A549 (cell line): ENCODE measurements around the gene MLX. TPM values are rescaled to one million over a fixed set of nuclear protein-coding genes. Genes with fewer than 3 reads are reported as not detected.

Experiments
- ATAC-seq, 2 experiments: fragments of 200-7000 bp in 1 of 2; fragments of >200 bp in 1 of 2; cut with Nextera tagmentation in 1 of 2; cut with Tn5 transposase in 1 of 2; 3 replicates each; pipeline versions ENCODE4 v1.8.0 to v1.9.1; 2018 to 2020; ENCODE audit warnings: mild to moderate bottlenecking in 1 of 2, moderate library complexity in 1 of 2
- CTCF ChIA-PET: fragments of 300-600 bp; sonication (Branson Sonifier 250); formaldehyde crosslinking; extraction: SDS; loops from one replicate; lab custom pipeline; 2021; ENCODE audit warnings: antibody characterized with exemption, inconsistent platforms; lab: Yijun Ruan, JAX
- POLR2A ChIA-PET: fragments of 350-600 bp; formaldehyde crosslinking; extraction: SDS; loops from one replicate; lab custom pipeline; 2021; ENCODE audit warnings: antibody characterized with exemption, inconsistent platforms; lab: Yijun Ruan, JAX
- DNase-seq, 2 experiments: peaks; one replicate each; pipeline versions ENCODE4 v3.0.0 to v3.0.0-alpha.2; 2011 to 2016; ENCODE audit warnings: low read depth in 1 of 2, low spot score in 1 of 2
- FAIRE-seq: peaks from 2 replicates; lab custom pipeline; 2011; peaks lifted over from hg19 to GRCh38; lab: Jason Lieb, UNC
- H3K27ac ChIP-seq, 2 experiments: fragments of >200 bp; sonication (Bioruptor Twin); formaldehyde crosslinking; 3 replicates each; pipeline ENCODE4 v1.5.1; 2016 to 2017
- H3K4me1 ChIP-seq: fragments of >200 bp; sonication (Bioruptor Twin); formaldehyde crosslinking; 3 replicates; pipeline ENCODE4 v1.6.1; 2016
- H3K4me2 ChIP-seq: fragments of >200 bp; sonication (Bioruptor Twin); formaldehyde crosslinking; 3 replicates; pipeline ENCODE4 v1.6.1; 2016
- H3K4me3 ChIP-seq: fragments of >200 bp; sonication (Bioruptor Twin); formaldehyde crosslinking; 3 replicates; pipeline ENCODE4 v1.5.1; 2016
- H3K9me3 ChIP-seq: fragments of >200 bp; sonication (Bioruptor Twin); formaldehyde crosslinking; 3 replicates; pipeline ENCODE4 v1.6.1; 2016
- CBX2 ChIP-seq: fragments of 200-600 bp; sonication (generic); IDR thresholded peaks from 2 replicates; pipeline ENCODE4 v1.6.1; 2016; ENCODE audit warnings: low read depth, mild to moderate bottlenecking, borderline replicate concordance
- CHD2 ChIP-seq: fragments of 150-350 bp; IDR thresholded peaks from 2 replicates; pipeline ENCODE4 v1.6.1; 2014; ENCODE audit warnings: low read length; ENCODE audit not compliant: partially characterized antibody
- FOSL2 ChIP-seq, 2 experiments: fragments of 450-650 bp in 1 of 2; fragments of >200 bp in 1 of 2; sonication (Bioruptor Twin) in 1 of 2; formaldehyde crosslinking; IDR thresholded peaks; 2 replicates each; pipeline versions ENCODE4 v1.5.0 to v1.6.1; 2016 to 2020; ENCODE audit warnings: mild to moderate bottlenecking in 1 of 2, moderate library complexity in 1 of 2
- HEYL ChIP-seq: fragments of 250-450 bp; sonication (Bioruptor Pico); IDR thresholded peaks from 2 replicates; pipeline ENCODE4 v1.8.0; 2021; ENCODE audit warnings: mild to moderate bottlenecking, moderate library complexity
- HOXA7 ChIP-seq: fragments of 250-450 bp; sonication (Bioruptor Pico); IDR thresholded peaks from 2 replicates; pipeline ENCODE4 v1.5.0; 2020; ENCODE audit warnings: mild to moderate bottlenecking, moderate library complexity
- HOXB5 ChIP-seq: fragments of 250-450 bp; sonication (Bioruptor Pico); IDR thresholded peaks from 2 replicates; pipeline ENCODE4 v1.5.0; 2020; ENCODE audit warnings: mild to moderate bottlenecking, moderate library complexity
- JUNB ChIP-seq: fragments of >200 bp; sonication (Bioruptor Twin); formaldehyde crosslinking; IDR thresholded peaks from 2 replicates; pipeline ENCODE4 v1.6.1; 2016
- KDM1A ChIP-seq: fragments of 200-600 bp; sonication (generic); IDR thresholded peaks from 2 replicates; pipeline ENCODE4 v1.6.1; 2016; ENCODE audit warnings: low read depth, mild to moderate bottlenecking
- KDM5A ChIP-seq: fragments of 200-600 bp; sonication (generic); IDR thresholded peaks from 2 replicates; pipeline ENCODE4 v1.6.1; 2016; ENCODE audit warnings: antibody characterized with exemption, mild to moderate bottlenecking
- NFE2L2 ChIP-seq: fragments of 150-350 bp; conservative IDR thresholded peaks from 2 replicates; pipeline ENCODE4 v1.6.1; 2014; ENCODE audit warnings: low read length
- POLR2AphosphoS2 ChIP-seq: conservative IDR thresholded peaks from 2 replicates; pipeline ENCODE4 v1.6.1; 2012; ENCODE audit warnings: low read length, improper control_type of control experiment, inconsistent platforms
- SMC3 ChIP-seq: fragments of >200 bp; sonication (Bioruptor Twin); formaldehyde crosslinking; IDR thresholded peaks from 3 replicates; pipeline ENCODE4 v1.6.1; 2018; ENCODE audit warnings: inconsistent platforms
- WGBS: methylation state at CpG from one replicate; pipeline ENCODE4 v1.1.6; 2017; ENCODE audit errors: missing lambda C conversion rate; 5-methylcytosine and 5-hydroxymethylcytosine counted together
- polyA plus RNA-seq, 4 experiments: library from polyadenylated mRNA; depleted of rRNA in 3 of 4; stranded (reverse); fragments of >200 nt; fragmentation: RNase III in 1 of 4; extraction: RNeasy Plus Mini Kit Qiagen cat#74134 plus additional on column Dnase treatment in 1 of 4; gene quantifications; 2 replicates in 3 of 4; 3 replicates in 1 of 4; pipeline ENCODE4 v1.2.3, GENCODE V29; 2011 to 2017
- TF ChIP-seq, protein P1 (sequence below): fragments of 150-350 bp; IDR thresholded peaks from 2 replicates; pipeline ENCODE4 v1.6.1; 2014; ENCODE audit warnings: low read depth, mild to moderate bottlenecking, low read length
- TF ChIP-seq, protein P2 (sequence below): IDR thresholded peaks from 2 replicates; pipeline ENCODE4 v1.6.1; 2012; ENCODE audit warnings: low read depth, borderline replicate concordance
- TF ChIP-seq, protein P3 (sequence below): fragments of 250-450 bp; sonication (Bioruptor Pico); IDR thresholded peaks from 2 replicates; pipeline ENCODE4 v1.5.0; 2021; ENCODE audit warnings: mild to moderate bottlenecking, moderate library complexity, borderline replicate concordance

The MLX gene
- polyA plus RNA-seq, 2 of the 4 experiments (the other 2 are of a cell fraction) = 46.3 to 48.0 TPM

DNA sequence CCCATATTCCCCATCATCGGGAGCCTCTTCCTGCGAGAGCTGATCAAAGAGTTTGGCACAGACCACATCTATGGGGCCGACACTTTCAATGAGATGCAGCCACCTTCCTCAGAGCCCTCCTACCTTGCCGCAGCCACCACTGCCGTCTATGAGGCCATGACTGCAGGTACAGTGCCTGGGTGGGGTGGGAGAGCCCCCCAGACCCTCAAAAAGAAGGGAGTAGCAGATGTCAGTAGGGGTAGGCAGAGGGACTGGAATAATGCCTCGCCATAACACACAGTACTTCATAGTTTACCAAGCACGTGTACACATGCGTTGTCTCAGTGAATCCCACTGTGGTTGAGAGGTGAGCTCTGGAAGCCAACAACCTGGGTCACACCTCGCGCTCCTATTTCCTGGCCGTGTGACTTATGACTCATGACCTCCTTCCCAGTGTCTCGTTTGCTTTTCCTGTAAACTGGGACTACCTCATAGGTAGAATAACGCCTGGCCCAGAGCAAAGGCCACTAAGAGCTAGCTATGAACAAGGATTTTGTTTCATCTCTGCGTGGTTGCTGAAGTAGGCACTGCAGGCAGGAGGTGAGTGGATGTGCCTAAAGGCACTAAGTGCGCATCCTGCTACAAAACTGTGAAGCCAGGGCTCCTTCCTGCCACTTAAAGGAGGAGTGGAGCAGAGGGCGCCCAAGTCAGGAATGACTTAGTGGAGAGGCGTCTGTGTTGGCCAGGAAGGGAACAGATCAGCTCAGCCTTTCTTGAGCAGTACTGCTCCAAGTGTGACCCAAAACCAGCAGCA is 25.7 kb upstream of the MLX start:
- peak overlapping the region; percentile 3; the same call in 2 of the 3 replicates for H3K4me2 ChIP-seq
- FAIRE-seq = no peak
- TF ChIP-seq SMC3 (no peak), FOSL2 (IDR thresholded peaks at IDR 0.05) (no peak), FOSL2 (CRISPR knock-in tag; IDR thresholded peaks at IDR 0.05) (peak; percentile 45; the same call in 1 of the 2 replicates), HOXB5 (CRISPR knock-in tag) (no peak)
- TF ChIP-seq, protein P1, sequence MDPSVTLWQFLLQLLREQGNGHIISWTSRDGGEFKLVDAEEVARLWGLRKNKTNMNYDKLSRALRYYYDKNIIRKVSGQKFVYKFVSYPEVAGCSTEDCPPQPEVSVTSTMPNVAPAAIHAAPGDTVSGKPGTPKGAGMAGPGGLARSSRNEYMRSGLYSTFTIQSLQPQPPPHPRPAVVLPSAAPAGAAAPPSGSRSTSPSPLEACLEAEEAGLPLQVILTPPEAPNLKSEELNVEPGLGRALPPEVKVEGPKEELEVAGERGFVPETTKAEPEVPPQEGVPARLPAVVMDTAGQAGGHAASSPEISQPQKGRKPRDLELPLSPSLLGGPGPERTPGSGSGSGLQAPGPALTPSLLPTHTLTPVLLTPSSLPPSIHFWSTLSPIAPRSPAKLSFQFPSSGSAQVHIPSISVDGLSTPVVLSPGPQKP = no peak
- TF ChIP-seq, all 56 proteins: peak for 1
- 69% methylated on average over 17 of the region's 17 CpGs for WGBS
- CTCF ChIA-PET = interaction anchor here (0.7 to 1.8 kb wide), 12 partner anchors 9 to 222 kb away, joined by 3 to 6 read pairs (median 4); no protein-coding TSS in a partner anchor
- Histone ChIP-seq H3K9me3 (no peaks in the 10 kb centered on the region), H3K4me1 (peaks cover 23% of the 10 kb centered on the region), H3K4me3 (no peak overlapping the region), H3K27ac (peak overlapping the region in 1 of 2 experiments; percentile 54; a peak in 3 of 6 replicates)
- ATAC-seq = peak in 1 of 2 experiments; percentile 0; a peak in 1 of 6 replicates
- no peak for DNase-seq
- POLR2A ChIA-PET = interaction anchor here (1.0 kb wide), 1 partner anchor 37 kb away, joined by 3 read pairs; the partner anchor contains the start of gene PSMC3IP

DNA sequence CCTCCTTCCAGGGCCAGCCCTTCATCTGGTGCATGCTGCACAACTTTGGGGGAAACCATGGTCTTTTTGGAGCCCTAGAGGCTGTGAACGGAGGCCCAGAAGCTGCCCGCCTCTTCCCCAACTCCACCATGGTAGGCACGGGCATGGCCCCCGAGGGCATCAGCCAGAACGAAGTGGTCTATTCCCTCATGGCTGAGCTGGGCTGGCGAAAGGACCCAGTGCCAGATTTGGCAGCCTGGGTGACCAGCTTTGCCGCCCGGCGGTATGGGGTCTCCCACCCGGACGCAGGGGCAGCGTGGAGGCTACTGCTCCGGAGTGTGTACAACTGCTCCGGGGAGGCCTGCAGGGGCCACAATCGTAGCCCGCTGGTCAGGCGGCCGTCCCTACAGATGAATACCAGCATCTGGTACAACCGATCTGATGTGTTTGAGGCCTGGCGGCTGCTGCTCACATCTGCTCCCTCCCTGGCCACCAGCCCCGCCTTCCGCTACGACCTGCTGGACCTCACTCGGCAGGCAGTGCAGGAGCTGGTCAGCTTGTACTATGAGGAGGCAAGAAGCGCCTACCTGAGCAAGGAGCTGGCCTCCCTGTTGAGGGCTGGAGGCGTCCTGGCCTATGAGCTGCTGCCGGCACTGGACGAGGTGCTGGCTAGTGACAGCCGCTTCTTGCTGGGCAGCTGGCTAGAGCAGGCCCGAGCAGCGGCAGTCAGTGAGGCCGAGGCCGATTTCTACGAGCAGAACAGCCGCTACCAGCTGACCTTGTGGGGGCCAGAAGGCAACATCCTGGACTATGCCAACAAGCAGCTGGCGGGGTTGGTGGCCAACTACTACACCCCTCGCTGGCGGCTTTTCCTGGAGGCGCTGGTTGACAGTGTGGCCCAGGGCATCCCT is 23.5 kb upstream of the MLX start:
- Histone ChIP-seq H3K4me1 (peaks cover 16% of the 10 kb centered on the region), H3K4me2 (no peak overlapping the region), H3K9me3 (no peaks in the 10 kb centered on the region), H3K4me3 (no peak overlapping the region), H3K27ac (no peak overlapping the region)
- DNase-seq (no peak), ATAC-seq (no peak), FAIRE-seq (no peak)
- WGBS = 95% methylated on average over 39 of the region's 39 CpGs
- TF ChIP-seq CHD2 = no peak
- no peak for TF ChIP-seq CBX2
- no peak for TF ChIP-seq KDM5A
- TF ChIP-seq, protein P2, sequence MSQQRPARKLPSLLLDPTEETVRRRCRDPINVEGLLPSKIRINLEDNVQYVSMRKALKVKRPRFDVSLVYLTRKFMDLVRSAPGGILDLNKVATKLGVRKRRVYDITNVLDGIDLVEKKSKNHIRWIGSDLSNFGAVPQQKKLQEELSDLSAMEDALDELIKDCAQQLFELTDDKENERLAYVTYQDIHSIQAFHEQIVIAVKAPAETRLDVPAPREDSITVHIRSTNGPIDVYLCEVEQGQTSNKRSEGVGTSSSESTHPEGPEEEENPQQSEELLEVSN = no peak
- TF ChIP-seq KDM1A = no peak
- no peak for TF ChIP-seq JUNB
- TF ChIP-seq, protein P3, sequence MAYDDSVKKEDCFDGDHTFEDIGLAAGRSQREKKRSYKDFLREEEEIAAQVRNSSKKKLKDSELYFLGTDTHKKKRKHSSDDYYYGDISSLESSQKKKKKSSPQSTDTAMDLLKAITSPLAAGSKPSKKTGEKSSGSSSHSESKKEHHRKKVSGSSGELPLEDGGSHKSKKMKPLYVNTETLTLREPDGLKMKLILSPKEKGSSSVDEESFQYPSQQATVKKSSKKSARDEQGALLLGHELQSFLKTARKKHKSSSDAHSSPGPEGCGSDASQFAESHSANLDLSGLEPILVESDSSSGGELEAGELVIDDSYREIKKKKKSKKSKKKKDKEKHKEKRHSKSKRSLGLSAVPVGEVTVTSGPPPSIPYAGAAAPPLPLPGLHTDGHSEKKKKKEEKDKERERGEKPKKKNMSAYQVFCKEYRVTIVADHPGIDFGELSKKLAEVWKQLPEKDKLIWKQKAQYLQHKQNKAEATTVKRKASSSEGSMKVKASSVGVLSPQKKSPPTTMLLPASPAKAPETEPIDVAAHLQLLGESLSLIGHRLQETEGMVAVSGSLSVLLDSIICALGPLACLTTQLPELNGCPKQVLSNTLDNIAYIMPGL (CRISPR knock-in tag) = no peak
- TF ChIP-seq, protein P1 = no peak
- no peak for TF ChIP-seq HEYL (CRISPR knock-in tag)
- no peak for TF ChIP-seq HOXA7 (CRISPR knock-in tag)
- TF ChIP-seq POLR2AphosphoS2 = no peak
- TF ChIP-seq FOSL2 (IDR thresholded peaks at IDR 0.05) = no peak
- no peak for TF ChIP-seq FOSL2 (CRISPR knock-in tag; IDR thresholded peaks at IDR 0.05)
- TF ChIP-seq NFE2L2 = no peak
- POLR2A ChIA-PET = no interaction called here
- CTCF ChIA-PET = interaction anchor here (0.5 to 1.8 kb wide), 5 partner anchors 9 to 221 kb away, joined by 3 to 8 read pairs (median 3); partner anchors contain the start of gene HSD17B1
